ENCODE data around the gene IFNL2. TPM values are rescaled to one million over a fixed set of nuclear protein-coding genes. Genes with fewer than 3 reads are reported as not detected.
A peak's percentile ranks its signal among the peaks of the same experiment; 100 is the strongest.

IFNL2 gene
- total and polyA plus RNA-seq, 7 experiments from 2014 or later, result not detected

- intact Hi-C loops (cut with micrococcal nuclease), result no loop called here
- H3K36me3 ChIP-seq (ENCODE audit: control insufficient read depth in 2 of 3, insufficient read depth in 3 of 3, low read length in 3 of 3), result no peaks in the 10 kb centered on the region
- no peaks in the 10 kb centered on the region for H3K27me3 ChIP-seq (ENCODE audit: control insufficient read depth in 2 of 2, insufficient read depth in 2 of 2, low read length in 2 of 2)
- Mint-ChIP-seq H3K27ac (peak overlapping the region in 2 of 9 donors; percentile 2 to 47), H3K36me3 (no peaks in the 10 kb centered on the region), H3K4me1 (peaks cover 2 to 22% (median 11%) of the 10 kb centered on the region in 7 donors), H3K9me3 (peaks cover 0 to 2% (median 0%) of the 10 kb centered on the region in 11 donors), H3K4me3 (peak overlapping the region in 1 of 10 donors; percentile 15), H3K27me3 (peaks cover 4 to 35% (median 8%) of the 10 kb centered on the region in 5 donors)
- H3K4me3 ChIP-seq (ENCODE audit: low read length), result no peak overlapping the region
- H3K27ac ChIP-seq (ENCODE audit: low read depth, low read length), result no peak overlapping the region
- ChIA-PET CTCF (no interaction called here), POLR2A (no interaction called here)
- no peak for DNase-seq
- ATAC-seq, result no peak
- no peaks in the 10 kb centered on the region for H3K9me3 ChIP-seq (ENCODE audit: control insufficient read depth in 2 of 3, low read length in 3 of 3)
- no peaks in the 10 kb centered on the region for H3K4me1 ChIP-seq (ENCODE audit: control insufficient read depth in 2 of 2, insufficient read depth in 2 of 2, low read length in 2 of 2)
Observed at GRCh38 chr19:39251846-39252245, 16.4 kb upstream of the IFNL2 start.

- Histone ChIP-seq H3K27me3 (ENCODE audit: control insufficient read depth in 2 of 2, insufficient read depth in 2 of 2, low read length in 2 of 2) (no peaks in the 10 kb centered on the region), H3K4me3 (ENCODE audit: low read length) (no peak overlapping the region), H3K36me3 (ENCODE audit: control insufficient read depth in 2 of 3, insufficient read depth in 3 of 3, low read length in 3 of 3) (no peaks in the 10 kb centered on the region), H3K4me1 (ENCODE audit: control insufficient read depth in 2 of 2, insufficient read depth in 2 of 2, low read length in 2 of 2) (no peaks in the 10 kb centered on the region), H3K27ac (ENCODE audit: low read depth, low read length) (no peak overlapping the region), H3K9me3 (ENCODE audit: control insufficient read depth in 2 of 3, low read length in 3 of 3) (no peaks in the 10 kb centered on the region)
- no peaks in the 10 kb centered on the region for H3K36me3 Mint-ChIP-seq
- ChIA-PET POLR2A (no interaction called here), CTCF (no interaction called here)
- peaks cover 4 to 31% (median 10%) of the 10 kb centered on the region in 5 donors for H3K27me3 Mint-ChIP-seq
- H3K9me3 Mint-ChIP-seq, result peaks cover 0 to 2% (median 0%) of the 10 kb centered on the region in 11 donors
- H3K4me1 Mint-ChIP-seq, result peaks cover 2 to 22% (median 9%) of the 10 kb centered on the region in 7 donors
- DNase-seq, result no peak
- ATAC-seq, result no peak
- intact Hi-C loops (cut with micrococcal nuclease), result no loop called here
- H3K27ac Mint-ChIP-seq, result peak overlapping the region in 3 of 9 donors; percentile 2 to 79 (median 47)
- no peak overlapping the region for H3K4me3 Mint-ChIP-seq
Observed at GRCh38 chr19:39252458-39252857, 15.7 kb upstream of the IFNL2 start.

GRCh38 chr19:39253374-39254149, 14.6 kb upstream of the IFNL2 start:
- Mint-ChIP-seq H3K27ac (peak overlapping the region in 2 of 9 donors; percentile 15 to 62), H3K9me3 (peaks cover 0 to 2% (median 0%) of the 10 kb centered on the region in 11 donors), H3K4me3 (no peak overlapping the region), H3K36me3 (no peaks in the 10 kb centered on the region), H3K4me1 (peaks cover 2 to 22% (median 9%) of the 10 kb centered on the region in 7 donors), H3K27me3 (peaks cover 4 to 28% (median 10%) of the 10 kb centered on the region in 5 donors)
- CTCF ChIA-PET, result no interaction called here
- intact Hi-C loops (cut with micrococcal nuclease), result no loop called here
- no peaks in the 10 kb centered on the region for H3K27me3 ChIP-seq (ENCODE audit: control insufficient read depth in 2 of 2, insufficient read depth in 2 of 2, low read length in 2 of 2)
- ATAC-seq, result no peak
- no peaks in the 10 kb centered on the region for H3K4me1 ChIP-seq (ENCODE audit: control insufficient read depth in 2 of 2, insufficient read depth in 2 of 2, low read length in 2 of 2)
- H3K27ac ChIP-seq (ENCODE audit: low read depth, low read length), result no peak overlapping the region
- no peak for DNase-seq
- POLR2A ChIA-PET, result no interaction called here
- no peaks in the 10 kb centered on the region for H3K9me3 ChIP-seq (ENCODE audit: control insufficient read depth in 2 of 3, low read length in 3 of 3)
- no peak overlapping the region for H3K4me3 ChIP-seq (ENCODE audit: low read length)
- no peaks in the 10 kb centered on the region for H3K36me3 ChIP-seq (ENCODE audit: control insufficient read depth in 2 of 3, insufficient read depth in 3 of 3, low read length in 3 of 3)

- CTCF ChIA-PET, result no interaction called here
- no peaks in the 10 kb centered on the region for H3K9me3 ChIP-seq (ENCODE audit: control insufficient read depth in 2 of 3, low read length in 3 of 3)
- Mint-ChIP-seq H3K27me3 (peaks cover 0 to 18% (median 5%) of the 10 kb centered on the region in 5 donors), H3K27ac (no peak overlapping the region), H3K9me3 (peaks cover 0 to 2% (median 0%) of the 10 kb centered on the region in 11 donors), H3K36me3 (no peaks in the 10 kb centered on the region), H3K4me1 (peaks cover 2 to 18% (median 9%) of the 10 kb centered on the region in 7 donors), H3K4me3 (no peak overlapping the region)
- H3K4me1 ChIP-seq (ENCODE audit: control insufficient read depth in 2 of 2, insufficient read depth in 2 of 2, low read length in 2 of 2), result no peaks in the 10 kb centered on the region
- POLR2A ChIA-PET, result no interaction called here
- DNase-seq (no peak), ATAC-seq (no peak)
- intact Hi-C loops (cut with micrococcal nuclease), result no loop called here
- no peak overlapping the region for H3K27ac ChIP-seq (ENCODE audit: low read depth, low read length)
- H3K4me3 ChIP-seq (ENCODE audit: low read length), result no peak overlapping the region
- H3K27me3 ChIP-seq (ENCODE audit: control insufficient read depth in 2 of 2, insufficient read depth in 2 of 2, low read length in 2 of 2), result no peaks in the 10 kb centered on the region
- no peaks in the 10 kb centered on the region for H3K36me3 ChIP-seq (ENCODE audit: control insufficient read depth in 2 of 3, insufficient read depth in 3 of 3, low read length in 3 of 3)
Observed at GRCh38 chr19:39254531-39255345, 13.5 kb upstream of the IFNL2 start.

- Histone ChIP-seq H3K36me3 (ENCODE audit: control insufficient read depth in 2 of 3, insufficient read depth in 3 of 3, low read length in 3 of 3) (no peaks in the 10 kb centered on the region), H3K27me3 (ENCODE audit: control insufficient read depth in 2 of 2, insufficient read depth in 2 of 2, low read length in 2 of 2) (no peaks in the 10 kb centered on the region), H3K4me3 (ENCODE audit: low read length) (no peak overlapping the region), H3K27ac (ENCODE audit: low read depth, low read length) (no peak overlapping the region), H3K9me3 (ENCODE audit: control insufficient read depth in 2 of 3, low read length in 3 of 3) (no peaks in the 10 kb centered on the region), H3K4me1 (ENCODE audit: control insufficient read depth in 2 of 2, insufficient read depth in 2 of 2, low read length in 2 of 2) (no peaks in the 10 kb centered on the region)
- no peaks in the 10 kb centered on the region for H3K36me3 Mint-ChIP-seq
- intact Hi-C loops (cut with micrococcal nuclease), result no loop called here
- DNase-seq (no peak), ATAC-seq (no peak)
- ChIA-PET POLR2A (no interaction called here), CTCF (no interaction called here)
- peaks cover 0 to 2% (median 0%) of the 10 kb centered on the region in 11 donors for H3K9me3 Mint-ChIP-seq
- peak overlapping the region in 1 of 9 donors; percentile 26 for H3K27ac Mint-ChIP-seq
- H3K4me3 Mint-ChIP-seq, result no peak overlapping the region
- peaks cover 8 to 28% (median 14%) of the 10 kb centered on the region in 5 donors for H3K27me3 Mint-ChIP-seq
- peaks cover 0 to 12% (median 4%) of the 10 kb centered on the region in 7 donors for H3K4me1 Mint-ChIP-seq
Observed at GRCh38 chr19:39257227-39257626, 11.0 kb upstream of the IFNL2 start.

GRCh38 chr19:39261704-39262103, 6.5 kb upstream of the IFNL2 start:
- POLR2A ChIA-PET, result interaction anchor here (1.0 kb wide), 1 partner anchor 42 kb away, joined by 3 read pairs; no protein-coding TSS in a partner anchor
- Histone ChIP-seq H3K9me3 (ENCODE audit: control insufficient read depth in 2 of 3, low read length in 3 of 3) (no peaks in the 10 kb centered on the region), H3K36me3 (ENCODE audit: control insufficient read depth in 2 of 3, insufficient read depth in 3 of 3, low read length in 3 of 3) (no peaks in the 10 kb centered on the region), H3K4me1 (ENCODE audit: control insufficient read depth in 2 of 2, insufficient read depth in 2 of 2, low read length in 2 of 2) (peaks cover 0 to 10% of the 10 kb centered on the region in 2 donors), H3K27ac (ENCODE audit: low read depth, low read length) (no peak overlapping the region), H3K27me3 (ENCODE audit: control insufficient read depth in 2 of 2, insufficient read depth in 2 of 2, low read length in 2 of 2) (peaks cover 0 to 3% of the 10 kb centered on the region in 2 donors), H3K4me3 (ENCODE audit: low read length) (no peak overlapping the region)
- Mint-ChIP-seq H3K36me3 (peaks cover 0 to 4% (median 0%) of the 10 kb centered on the region in 5 donors), H3K9me3 (peaks cover 0 to 2% (median 0%) of the 10 kb centered on the region in 11 donors), H3K27ac (no peak overlapping the region), H3K4me3 (no peak overlapping the region), H3K4me1 (peaks cover 0 to 9% (median 7%) of the 10 kb centered on the region in 7 donors), H3K27me3 (peaks cover 25 to 49% (median 39%) of the 10 kb centered on the region in 5 donors)
- intact Hi-C loops (cut with micrococcal nuclease), result no loop called here
- ATAC-seq, result no peak
- CTCF ChIA-PET, result no interaction called here
- no peak for DNase-seq
